HCT116 (cell line): ENCODE data around the gene MYADML2. TPM values are rescaled to one million over a fixed set of nuclear protein-coding genes. Genes with fewer than 3 reads are reported as not detected.

ENCODE experiments used
- ATAC-seq: fragments of 200-7000 bp; cut with Tn5 transposase; 2 replicates; pipeline ENCODE4 v1.9.1; 2020; ENCODE audit warnings: mild to moderate bottlenecking, moderate library complexity
- BruUV-seq: library from RNA; stranded (reverse); fragments of 400-500 nt; replicated peaks from 2 replicates; lab custom pipeline; 2021; lab: Mats Ljungman, UMichigan
- CTCF ChIA-PET: fragments of 300-600 bp; sonication (Branson Sonifier 250); formaldehyde crosslinking; loops from one replicate; lab custom pipeline; 2021; ENCODE audit warnings: antibody characterized with exemption; lab: Charles Lee
- POLR2A ChIA-PET: fragments of 300-600, 350-600 bp; sonication (Branson Sonifier 250); formaldehyde crosslinking; loops from one replicate; lab custom pipeline; 2021; ENCODE audit warnings: antibody characterized with exemption; lab: Charles Lee
- RAD21 ChIA-PET, 2 experiments: fragments of 300-600 bp; sonication (Branson Sonifier 250); formaldehyde crosslinking; loops; one replicate each; lab custom pipeline; 2023; ENCODE audit warnings: low total read pairs in 2 of 2; ENCODE audit not compliant: uncharacterized antibody in 2 of 2, unreplicated experiment in 2 of 2, low non-redundant PET in 1 of 2; lab: Charles Lee
- DNase-seq: peaks from one replicate; pipeline ENCODE4 v3.0.0-alpha.2; 2010; ENCODE audit warnings: low read depth, low spot score
- H2AFZ ChIP-seq: fragments of 200-600 bp; shearing (Covaris generic), sonication (generic); 2 replicates; pipeline ENCODE4 v1.6.1; 2017; ENCODE audit warnings: low read depth, mixed run types, mixed read lengths, antibody characterized with exemption, low read length; ENCODE audit not compliant: poor library complexity, severe bottlenecking
- H3K27ac ChIP-seq: 2 replicates; pipeline ENCODE4 v1.5.1; 2012; ENCODE audit warnings: low read depth, low read length
- H3K27me3 ChIP-seq: fragments of 200-600 bp; sonication (generic); 2 replicates; pipeline ENCODE4 v1.6.1; 2016; ENCODE audit warnings: mixed run types, low read length, mixed read lengths; ENCODE audit not compliant: insufficient read depth
- H3K36me3 ChIP-seq, 2 experiments: fragments of 200-500 bp in 1 of 2; fragments of 200-600 bp in 1 of 2; sonication (Bioruptor generic) in 1 of 2; sonication (generic) in 1 of 2; 2 replicates each; pipeline versions ENCODE4 v1.5.1 to v1.6.1; 2014 to 2016; ENCODE audit warnings: low read length in 2 of 2, inconsistent platforms in 1 of 2, mixed read lengths in 1 of 2, mixed run types in 1 of 2; ENCODE audit not compliant: insufficient read depth in 2 of 2, control insufficient read depth in 1 of 2
- H3K4me1 ChIP-seq, 2 experiments: fragments of 200-600 bp in 1 of 2; sonication (generic) in 1 of 2; 2 replicates each; pipeline versions ENCODE4 v1.5.1 to v1.6.1; 2012 to 2017; ENCODE audit warnings: low read length in 2 of 2, inconsistent platforms in 1 of 2, mild to moderate bottlenecking in 1 of 2, mixed read lengths in 1 of 2, mixed run types in 1 of 2, moderate library complexity in 1 of 2; ENCODE audit not compliant: insufficient read depth in 2 of 2, control insufficient read depth in 1 of 2
- H3K4me2 ChIP-seq: fragments of 200-600 bp; sonication (generic); 2 replicates; pipeline ENCODE4 v1.6.1; 2017; ENCODE audit warnings: mixed run types, low read length, mixed read lengths
- H3K4me3 ChIP-seq, 2 experiments: fragments of 200-600 bp in 1 of 2; sonication (generic) in 1 of 2; replicated peaks in 1 of 2; 2 replicates each; pipeline ENCODE4 v1.5.1; 2011 to 2016; ENCODE audit warnings: low read length in 2 of 2, control low read depth in 1 of 2, low read depth in 1 of 2, mild to moderate bottlenecking in 1 of 2, mixed read lengths in 1 of 2, mixed run types in 1 of 2
- H3K79me2 ChIP-seq: fragments of 200-600 bp; sonication (generic); 2 replicates; pipeline ENCODE4 v1.6.1; 2017; ENCODE audit warnings: mild to moderate bottlenecking, mixed run types, low read length, moderate library complexity, mixed read lengths; ENCODE audit not compliant: insufficient read depth
- H3K9ac ChIP-seq: fragments of 200-600 bp; sonication (generic); 2 replicates; pipeline ENCODE4 v1.6.1; 2016; ENCODE audit warnings: low read length, mixed read lengths
- H3K9me2 ChIP-seq: fragments of 200-600 bp; sonication (generic), shearing (Covaris generic); 2 replicates; pipeline ENCODE4 v1.6.1; 2017; ENCODE audit warnings: mixed run types, mild to moderate bottlenecking, moderate library complexity; ENCODE audit not compliant: insufficient read depth
- H3K9me3 ChIP-seq, 2 experiments: fragments of 200-500 bp in 1 of 2; fragments of 200-600 bp in 1 of 2; sonication (Bioruptor generic) in 1 of 2; sonication (generic) in 1 of 2; 2 replicates each; pipeline ENCODE4 v1.6.1; 2014 to 2017; ENCODE audit warnings: low read length in 2 of 2, mixed read lengths in 2 of 2, inconsistent platforms in 1 of 2, low read depth in 1 of 2, mild to moderate bottlenecking in 1 of 2, mixed run types in 1 of 2, moderate library complexity in 1 of 2; ENCODE audit not compliant: control insufficient read depth in 1 of 2, insufficient read depth in 1 of 2
- H4K20me1 ChIP-seq: fragments of 200-600 bp; sonication (generic), shearing (Covaris generic); 2 replicates; pipeline ENCODE4 v1.6.1; 2017; ENCODE audit warnings: mixed run types, mild to moderate bottlenecking, moderate library complexity; ENCODE audit not compliant: insufficient read depth
- ATF3 ChIP-seq: IDR thresholded peaks from 2 replicates; pipeline ENCODE4 v1.6.1; 2012
- CBX3 ChIP-seq: IDR thresholded peaks from 2 replicates; pipeline ENCODE4 v1.6.1; 2012; ENCODE audit warnings: low read depth
- CEBPB ChIP-seq: IDR thresholded peaks from 2 replicates; pipeline ENCODE4 v1.6.1; 2012; ENCODE audit warnings: low read depth
- EGR1 ChIP-seq: IDR thresholded peaks from 2 replicates; pipeline ENCODE4 v1.6.1; 2012; ENCODE audit warnings: low read depth
- ELF1 ChIP-seq: IDR thresholded peaks from 2 replicates; pipeline ENCODE4 v1.6.1; 2012; ENCODE audit warnings: low read depth, borderline replicate concordance
- EZH2 ChIP-seq: fragments of 200-600 bp; sonication (generic); IDR thresholded peaks from 2 replicates; pipeline ENCODE4 v1.6.1; 2017; ENCODE audit warnings: antibody characterized with exemption, mixed run types
- EZH2phosphoT487 ChIP-seq: fragments of 200-600 bp; IDR thresholded peaks from 2 replicates; pipeline ENCODE4 v1.6.1; 2018; ENCODE audit warnings: antibody characterized with exemption, borderline replicate concordance
- FOSL1 ChIP-seq: IDR thresholded peaks from 2 replicates; pipeline ENCODE4 v1.6.1; 2012; ENCODE audit warnings: low read depth
- JUND ChIP-seq: IDR thresholded peaks from 2 replicates; pipeline ENCODE4 v1.6.1; 2012
- MAX ChIP-seq: IDR thresholded peaks from 2 replicates; pipeline ENCODE4 v1.6.1; 2012
- POLR2A ChIP-seq: IDR thresholded peaks from 2 replicates; pipeline ENCODE4 v1.7.0; 2011; ENCODE audit warnings: borderline replicate concordance; ENCODE audit not compliant: insufficient read depth, insufficient read length; ENCODE audit errors: extremely low read depth
- POLR2AphosphoS5 ChIP-seq: IDR thresholded peaks from 2 replicates; pipeline ENCODE4 v1.6.1; 2011; ENCODE audit warnings: mild to moderate bottlenecking, low read depth, low read length, moderate library complexity
- RAD21 ChIP-seq: IDR thresholded peaks from 2 replicates; pipeline ENCODE4 v1.6.1; 2012; ENCODE audit warnings: low read depth, mild to moderate bottlenecking
- SIN3A ChIP-seq: IDR thresholded peaks from 2 replicates; pipeline ENCODE4 v1.6.1; 2012; ENCODE audit warnings: low read depth
- SP1 ChIP-seq: IDR thresholded peaks from 2 replicates; pipeline ENCODE4 v1.6.1; 2012; ENCODE audit warnings: low read depth
- SRF ChIP-seq: IDR thresholded peaks from 2 replicates; pipeline ENCODE4 v1.6.1; 2012; ENCODE audit warnings: low read depth
- YY1 ChIP-seq: IDR thresholded peaks from 2 replicates; pipeline ENCODE4 v1.6.1; 2011; ENCODE audit warnings: low read length, low read depth, moderate library complexity, mild to moderate bottlenecking; ENCODE audit not compliant: insufficient replicate concordance; ENCODE audit errors: extremely low read depth
- ZFX ChIP-seq: fragments of 450-650 bp; IDR thresholded peaks from 2 replicates; pipeline ENCODE4 v1.6.1; 2017
- ZNF274 ChIP-seq: fragments of 200-500 bp; sonication (Bioruptor generic); IDR thresholded peaks from 2 replicates; pipeline ENCODE4 v1.6.1; 2014; ENCODE audit warnings: mild to moderate bottlenecking, low read depth, low read length, inconsistent platforms
- intact Hi-C: fragments of 100-400 bp; cut with micrococcal nuclease; formaldehyde crosslinking; loops from 2 replicates; pipeline ENCODE4 v1.10.0; 2022
- total RNA-seq: library from RNA; stranded (reverse); gene quantifications from one replicate; pipeline ENCODE4 v1.2.1, GENCODE V29; 2021; ENCODE audit not compliant: unreplicated experiment
- TF ChIP-seq, protein P1 (sequence below): IDR thresholded peaks from 2 replicates; pipeline ENCODE4 v1.6.1; 2011; ENCODE audit warnings: mild to moderate bottlenecking, low read length, moderate library complexity; ENCODE audit not compliant: insufficient replicate concordance; ENCODE audit errors: extremely low read depth
- TF ChIP-seq, protein P2 (sequence below), 3 experiments: fragments of 200-600 bp in 1 of 3; sonication (generic) in 1 of 3; IDR thresholded peaks in 2 of 3; conservative IDR thresholded peaks in 1 of 3; 2 replicates each; pipeline ENCODE4 v1.5.1; 2012 to 2017; ENCODE audit warnings: low read depth in 2 of 3, low read length in 2 of 3, antibody characterized with exemption in 1 of 3, borderline replicate concordance in 1 of 3, control low read depth in 1 of 3, mild to moderate bottlenecking in 1 of 3, mixed read lengths in 1 of 3, mixed run types in 1 of 3, moderate library complexity in 1 of 3; ENCODE audit not compliant: insufficient read depth in 1 of 3

The MYADML2 gene
- total RNA-seq, 1 experiment from 2014 or later, result not detected

- ChIA-PET POLR2A (interaction anchor here (0.9 kb wide), 1 partner anchor 16 kb away, joined by 3 read pairs; no protein-coding TSS in a partner anchor), CTCF (no interaction called here), RAD21 (no interaction called here)
- Histone ChIP-seq H3K9me3 (no peaks in the 10 kb centered on the region), H3K9me2 (no peaks in the 10 kb centered on the region), H4K20me1 (no peaks in the 10 kb centered on the region), H3K4me3 (no peak overlapping the region), H3K4me2 (no peak overlapping the region), H3K79me2 (peaks cover 25% of the 10 kb centered on the region), H2AFZ (no peak overlapping the region), H3K27ac (0 out of 2 replicates have a peak overlapping the region, but pooled peaks have one; percentile 11), H3K9ac (no peak overlapping the region), H3K36me3 (peaks cover 6 to 33% of the 10 kb centered on the region in 2 experiments; a peak in 2 of 4 replicates), H3K27me3 (no peaks in the 10 kb centered on the region), H3K4me1 (peaks cover 14 to 60% of the 10 kb centered on the region in 2 experiments; a peak in 3 of 4 replicates)
- ATAC-seq, result no peak
- no TSS peak for BruUV-seq
- intact Hi-C loops, result no loop called here
- no peak for DNase-seq
- TF ChIP-seq FOSL1, result no peak
- peak; percentile 21 for TF ChIP-seq POLR2A
- no peak for TF ChIP-seq RAD21
- no peak for TF ChIP-seq CEBPB
- TF ChIP-seq EGR1, result no peak
- no peak for TF ChIP-seq ATF3
- TF ChIP-seq SIN3A, result peak; percentile 43; the same call in 1 of the 2 replicates
- TF ChIP-seq EZH2, result no peak
- no peak for TF ChIP-seq ZFX
- TF ChIP-seq, protein P1, sequence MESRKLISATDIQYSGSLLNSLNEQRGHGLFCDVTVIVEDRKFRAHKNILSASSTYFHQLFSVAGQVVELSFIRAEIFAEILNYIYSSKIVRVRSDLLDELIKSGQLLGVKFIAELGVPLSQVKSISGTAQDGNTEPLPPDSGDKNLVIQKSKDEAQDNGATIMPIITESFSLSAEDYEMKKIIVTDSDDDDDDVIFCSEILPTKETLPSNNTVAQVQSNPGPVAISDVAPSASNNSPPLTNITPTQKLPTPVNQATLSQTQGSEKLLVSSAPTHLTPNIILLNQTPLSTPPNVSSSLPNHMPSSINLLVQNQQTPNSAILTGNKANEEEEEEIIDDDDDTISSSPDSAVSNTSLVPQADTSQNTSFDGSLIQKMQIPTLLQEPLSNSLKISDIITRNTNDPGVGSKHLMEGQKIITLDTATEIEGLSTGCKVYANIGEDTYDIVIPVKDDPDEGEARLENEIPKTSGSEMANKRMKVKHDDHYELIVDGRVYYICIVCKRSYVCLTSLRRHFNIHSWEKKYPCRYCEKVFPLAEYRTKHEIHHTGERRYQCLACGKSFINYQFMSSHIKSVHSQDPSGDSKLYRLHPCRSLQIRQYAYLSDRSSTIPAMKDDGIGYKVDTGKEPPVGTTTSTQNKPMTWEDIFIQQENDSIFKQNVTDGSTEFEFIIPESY, result no peak
- no peak for TF ChIP-seq JUND
- TF ChIP-seq, protein P2, sequence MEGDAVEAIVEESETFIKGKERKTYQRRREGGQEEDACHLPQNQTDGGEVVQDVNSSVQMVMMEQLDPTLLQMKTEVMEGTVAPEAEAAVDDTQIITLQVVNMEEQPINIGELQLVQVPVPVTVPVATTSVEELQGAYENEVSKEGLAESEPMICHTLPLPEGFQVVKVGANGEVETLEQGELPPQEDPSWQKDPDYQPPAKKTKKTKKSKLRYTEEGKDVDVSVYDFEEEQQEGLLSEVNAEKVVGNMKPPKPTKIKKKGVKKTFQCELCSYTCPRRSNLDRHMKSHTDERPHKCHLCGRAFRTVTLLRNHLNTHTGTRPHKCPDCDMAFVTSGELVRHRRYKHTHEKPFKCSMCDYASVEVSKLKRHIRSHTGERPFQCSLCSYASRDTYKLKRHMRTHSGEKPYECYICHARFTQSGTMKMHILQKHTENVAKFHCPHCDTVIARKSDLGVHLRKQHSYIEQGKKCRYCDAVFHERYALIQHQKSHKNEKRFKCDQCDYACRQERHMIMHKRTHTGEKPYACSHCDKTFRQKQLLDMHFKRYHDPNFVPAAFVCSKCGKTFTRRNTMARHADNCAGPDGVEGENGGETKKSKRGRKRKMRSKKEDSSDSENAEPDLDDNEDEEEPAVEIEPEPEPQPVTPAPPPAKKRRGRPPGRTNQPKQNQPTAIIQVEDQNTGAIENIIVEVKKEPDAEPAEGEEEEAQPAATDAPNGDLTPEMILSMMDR (IDR thresholded peaks at IDR 0.05 in 2 of 3, conservative IDR thresholded peaks at IDR 0.05 in 1 of 3; ENCODE audit: borderline replicate concordance in 1 of 3, insufficient read depth in 1 of 3, low read depth in 2 of 3, low read length in 2 of 3), result no peak
- peak; percentile 44 for TF ChIP-seq POLR2AphosphoS5
- TF ChIP-seq SP1, result no peak
- TF ChIP-seq YY1, result no peak
- TF ChIP-seq ELF1, result no peak
- TF ChIP-seq EZH2phosphoT487, result no peak
- no peak for TF ChIP-seq SRF
- TF ChIP-seq MAX, result no peak
- no peak for TF ChIP-seq ZNF274
- TF ChIP-seq CBX3, result no peak
Measured at GRCh38 chr17:81931557-81932332, 15.3 kb downstream of the MYADML2 start.
